Natural killer cell (primary cell): ENCODE data around the gene GLI3. TPM values are rescaled to one million over a fixed set of nuclear protein-coding genes. Genes with fewer than 3 reads are reported as not detected.

Source experiments
- ATAC-seq, 3 donors: fragments of 150-1000 bp in 2 of 3; fragments of 200-7000 bp in 1 of 3; cut with Tn5 transposase; 1 replicate in 1 of 3; 2 replicates in 2 of 3; pipeline ENCODE4 v1.10.0; 2021; ENCODE audit warnings: mild to moderate bottlenecking in 2 of 3, moderate library complexity in 2 of 3
- DNase-seq, 2 donors: peaks; one replicate each; pipeline versions ENCODE4 v3.0.0 to v3.0.0-alpha.2; 2013 to 2021; ENCODE audit warnings: mixed read lengths in 1 of 2
- H3K27ac ChIP-seq: one replicate; pipeline ENCODE4 v1.5.1; 2013; ENCODE audit warnings: mild to moderate bottlenecking, low read length
- H3K27me3 ChIP-seq: one replicate; pipeline ENCODE4 v1.6.1; 2013; ENCODE audit warnings: low read length; ENCODE audit not compliant: control insufficient read depth, insufficient read depth
- H3K36me3 ChIP-seq: one replicate; pipeline ENCODE4 v1.6.1; 2013; ENCODE audit warnings: low read length; ENCODE audit not compliant: control insufficient read depth, insufficient read depth
- H3K4me1 ChIP-seq: one replicate; pipeline ENCODE4 v1.6.1; 2013; ENCODE audit warnings: low read length; ENCODE audit not compliant: control insufficient read depth, insufficient read depth
- H3K4me3 ChIP-seq: one replicate; pipeline ENCODE4 v1.5.1; 2013; ENCODE audit warnings: low read length
- H3K9me3 ChIP-seq: one replicate; pipeline ENCODE4 v1.6.1; 2013; ENCODE audit warnings: low read length; ENCODE audit not compliant: control insufficient read depth, insufficient read depth
- H3K27ac Mint-ChIP-seq, 2 donors: one replicate each; pipeline ENCODE4 v1.8.0; 2022; ENCODE audit warnings: mild to moderate bottlenecking in 2 of 2, mixed read lengths in 2 of 2, moderate library complexity in 1 of 2
- H3K27me3 Mint-ChIP-seq, 2 donors: one replicate each; pipeline ENCODE4 v1.8.0; 2022; ENCODE audit warnings: low read depth in 2 of 2, mixed read lengths in 2 of 2
- H3K36me3 Mint-ChIP-seq: one replicate; pipeline ENCODE4 v1.8.0; 2022; ENCODE audit warnings: mixed read lengths
- H3K4me1 Mint-ChIP-seq, 2 donors: one replicate each; pipeline ENCODE4 v1.8.0; 2022; ENCODE audit warnings: mixed read lengths in 2 of 2
- H3K4me3 Mint-ChIP-seq: one replicate; pipeline ENCODE4 v1.8.0; 2022; ENCODE audit warnings: mild to moderate bottlenecking, moderate library complexity, mixed read lengths
- H3K9me3 Mint-ChIP-seq, 2 donors: one replicate each; pipeline ENCODE4 v1.8.0; 2022; ENCODE audit warnings: mixed read lengths in 2 of 2
- WGBS: methylation state at CpG from one replicate; pipeline ENCODE4 v1.1.7; 2013; ENCODE audit warnings: missing lambda C conversion rate; ENCODE audit not compliant: insufficient coverage; 5-methylcytosine and 5-hydroxymethylcytosine counted together
- intact Hi-C: fragments of 100-400 bp; cut with micrococcal nuclease; formaldehyde crosslinking; loops from one replicate; pipeline ENCODE4 v1.14.2; 2022
- total RNA-seq, 4 donors: library from RNA; stranded (reverse); fragments of 120-200 nt in 1 of 4; gene quantifications; one replicate each; pipeline versions ENCODE4 v1.2.3 to v1.2.4, GENCODE V29; 2013 to 2022
- TF ChIP-seq, protein P1 (sequence below): fragments of 200-600 bp; IDR thresholded peaks from one replicate; pipeline ENCODE4 v1.8.0; 2022; ENCODE audit warnings: antibody characterized with exemption

Gene GLI3
- total RNA-seq, 3 donors from 2014 or later (not counting 1 experiment from before 2014, with no cell fraction given): 2.9 to 4.7 (median 3.1) TPM

DNA sequence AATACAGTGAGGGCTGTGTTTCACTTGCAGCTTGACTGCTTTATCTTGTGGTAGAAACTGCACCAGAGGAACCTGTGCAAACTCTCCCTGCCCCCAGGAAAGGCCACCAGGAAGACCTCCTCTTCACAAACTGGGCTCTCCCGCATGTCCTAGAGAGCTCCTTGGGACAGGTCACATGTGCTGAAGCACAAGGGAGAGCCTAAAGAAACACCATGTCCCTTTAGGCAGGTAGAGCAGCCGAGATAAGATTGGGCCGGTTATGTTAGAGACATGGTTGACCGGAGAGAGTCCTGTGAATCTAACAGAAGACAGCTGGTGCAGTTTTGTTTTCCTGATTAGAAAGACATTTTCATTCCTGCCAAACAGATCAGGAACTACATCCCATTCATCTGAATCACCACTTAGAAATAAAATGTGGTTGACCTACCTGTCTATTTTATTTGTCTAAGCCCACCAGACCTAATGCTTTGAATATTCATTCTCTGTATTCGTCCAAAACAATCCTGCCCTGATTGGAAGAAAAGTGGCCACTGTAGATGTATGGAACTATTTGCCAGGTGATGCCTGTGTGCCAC, 224.1 kb downstream of the GLI3 start:
- H3K4me1 ChIP-seq: no peaks in the 10 kb centered on the region
- H3K4me3 Mint-ChIP-seq: no peak overlapping the region
- intact Hi-C loops: loop anchor here (5.0 kb wide), 1 partner anchor 154 kb away; no protein-coding TSS in a partner anchor
- DNase-seq (no peak), ATAC-seq (no peak)
- H3K27ac Mint-ChIP-seq: no peak overlapping the region
- TF ChIP-seq, protein P1, sequence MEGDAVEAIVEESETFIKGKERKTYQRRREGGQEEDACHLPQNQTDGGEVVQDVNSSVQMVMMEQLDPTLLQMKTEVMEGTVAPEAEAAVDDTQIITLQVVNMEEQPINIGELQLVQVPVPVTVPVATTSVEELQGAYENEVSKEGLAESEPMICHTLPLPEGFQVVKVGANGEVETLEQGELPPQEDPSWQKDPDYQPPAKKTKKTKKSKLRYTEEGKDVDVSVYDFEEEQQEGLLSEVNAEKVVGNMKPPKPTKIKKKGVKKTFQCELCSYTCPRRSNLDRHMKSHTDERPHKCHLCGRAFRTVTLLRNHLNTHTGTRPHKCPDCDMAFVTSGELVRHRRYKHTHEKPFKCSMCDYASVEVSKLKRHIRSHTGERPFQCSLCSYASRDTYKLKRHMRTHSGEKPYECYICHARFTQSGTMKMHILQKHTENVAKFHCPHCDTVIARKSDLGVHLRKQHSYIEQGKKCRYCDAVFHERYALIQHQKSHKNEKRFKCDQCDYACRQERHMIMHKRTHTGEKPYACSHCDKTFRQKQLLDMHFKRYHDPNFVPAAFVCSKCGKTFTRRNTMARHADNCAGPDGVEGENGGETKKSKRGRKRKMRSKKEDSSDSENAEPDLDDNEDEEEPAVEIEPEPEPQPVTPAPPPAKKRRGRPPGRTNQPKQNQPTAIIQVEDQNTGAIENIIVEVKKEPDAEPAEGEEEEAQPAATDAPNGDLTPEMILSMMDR: no peak
- peaks cover 4% of the 10 kb centered on the region for H3K9me3 ChIP-seq
- H3K27me3 Mint-ChIP-seq: peaks cover 0 to 2% of the 10 kb centered on the region in 2 donors
- H3K9me3 Mint-ChIP-seq: peaks cover 3 to 5% of the 10 kb centered on the region in 2 donors
- H3K4me1 Mint-ChIP-seq: peaks cover 5 to 7% of the 10 kb centered on the region in 2 donors
- no peak overlapping the region for H3K4me3 ChIP-seq
- no peak overlapping the region for H3K27ac ChIP-seq
- 92% methylated on average over 4 of the region's 5 CpGs for WGBS
- no peaks in the 10 kb centered on the region for H3K27me3 ChIP-seq
- no peaks in the 10 kb centered on the region for H3K36me3 ChIP-seq
- peaks cover 5% of the 10 kb centered on the region for H3K36me3 Mint-ChIP-seq

DNA sequence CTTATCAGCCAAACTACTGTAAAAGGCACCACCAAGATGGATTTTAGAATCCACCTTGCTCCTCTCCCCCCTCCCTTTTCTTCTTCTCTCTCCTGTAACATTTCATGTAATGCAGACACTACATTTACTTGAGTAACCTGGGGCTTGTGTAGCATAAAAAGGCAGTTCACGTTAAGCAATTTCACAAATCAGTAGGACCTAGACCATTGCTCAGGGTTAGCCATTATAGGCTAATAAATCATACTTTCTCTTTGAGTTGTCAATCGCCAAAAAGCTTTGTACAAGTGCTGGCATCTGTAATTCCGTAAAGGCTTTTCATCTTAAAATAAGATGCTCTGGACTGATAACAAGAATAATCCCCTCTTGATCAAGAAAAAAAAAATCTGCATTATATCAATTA, 224.7 kb downstream of the GLI3 start:
- DNase-seq (no peak), ATAC-seq (no peak)
- TF ChIP-seq, protein P1: no peak
- peaks cover 0 to 2% of the 10 kb centered on the region in 2 donors for H3K4me1 Mint-ChIP-seq
- no peak overlapping the region for H3K4me3 Mint-ChIP-seq
- Histone ChIP-seq H3K36me3 (no peaks in the 10 kb centered on the region), H3K4me3 (no peak overlapping the region), H3K27me3 (no peaks in the 10 kb centered on the region), H3K27ac (no peak overlapping the region), H3K4me1 (no peaks in the 10 kb centered on the region), H3K9me3 (peaks cover 4% of the 10 kb centered on the region)
- no peak overlapping the region for H3K27ac Mint-ChIP-seq
- H3K27me3 Mint-ChIP-seq: peaks cover 0 to 2% of the 10 kb centered on the region in 2 donors
- peaks cover 3 to 5% of the 10 kb centered on the region in 2 donors for H3K9me3 Mint-ChIP-seq
- intact Hi-C loops: loop anchor here (5.0 kb wide), 1 partner anchor 155 kb away; no protein-coding TSS in a partner anchor
- WGBS: 87% methylated on average over 3 of the region's 3 CpGs
- H3K36me3 Mint-ChIP-seq: peaks cover 5% of the 10 kb centered on the region

DNA sequence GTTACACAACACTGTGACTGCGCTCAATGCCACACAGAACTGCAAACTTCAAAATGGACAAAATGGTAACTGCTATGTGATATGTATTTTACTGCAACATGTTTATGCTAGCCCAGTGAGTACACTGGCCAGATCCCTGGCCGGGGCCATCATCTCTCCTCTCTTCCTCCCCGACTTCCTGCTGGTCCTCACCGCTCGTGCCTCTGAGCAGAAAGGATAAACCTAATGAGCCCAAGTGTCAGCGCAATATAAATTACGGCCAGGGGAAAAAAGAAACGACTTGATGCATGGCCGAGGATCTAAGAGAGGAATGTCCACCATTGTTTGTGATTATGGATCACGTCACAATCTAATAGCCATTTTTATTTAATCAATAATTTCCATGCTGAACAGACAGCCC, 225.2 kb downstream of the GLI3 start:
- Histone ChIP-seq H3K4me3 (no peak overlapping the region), H3K27ac (no peak overlapping the region), H3K27me3 (no peaks in the 10 kb centered on the region), H3K36me3 (no peaks in the 10 kb centered on the region), H3K9me3 (peaks cover 4% of the 10 kb centered on the region), H3K4me1 (no peaks in the 10 kb centered on the region)
- no peaks in the 10 kb centered on the region for H3K4me1 Mint-ChIP-seq
- intact Hi-C loops: loop anchor here (5.0 kb wide), 1 partner anchor 155 kb away; no protein-coding TSS in a partner anchor
- 76% methylated on average over 10 of the region's 10 CpGs for WGBS
- no peak overlapping the region for H3K4me3 Mint-ChIP-seq
- peaks cover 5% of the 10 kb centered on the region for H3K36me3 Mint-ChIP-seq
- DNase-seq: no peak
- no peak overlapping the region for H3K27ac Mint-ChIP-seq
- ATAC-seq: no peak
- peaks cover 0 to 2% of the 10 kb centered on the region in 2 donors for H3K27me3 Mint-ChIP-seq
- H3K9me3 Mint-ChIP-seq: peaks cover 3 to 5% of the 10 kb centered on the region in 2 donors
- TF ChIP-seq, protein P1: no peak

DNA sequence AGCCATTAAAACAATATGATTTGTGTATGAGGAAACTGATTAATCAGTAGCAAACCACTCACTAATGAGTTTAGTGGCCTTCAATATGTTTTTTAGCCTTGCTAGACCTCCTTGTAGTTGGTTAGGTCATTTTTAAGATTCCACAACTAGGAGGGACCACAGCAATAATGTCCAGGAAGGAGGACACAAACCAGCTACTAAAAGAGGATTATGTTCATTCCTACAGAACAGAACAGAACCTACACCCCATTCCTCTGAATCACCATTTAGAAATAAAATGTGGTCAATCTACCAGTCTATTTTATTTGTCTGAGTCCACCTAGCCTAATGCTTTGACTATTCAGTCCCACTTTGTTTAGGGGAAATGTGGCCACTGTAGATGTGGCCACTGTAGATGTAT, 226.3 kb downstream of the GLI3 start:
- TF ChIP-seq, protein P1: no peak
- H3K27ac ChIP-seq: no peak overlapping the region
- ATAC-seq: no peak
- H3K36me3 ChIP-seq: no peaks in the 10 kb centered on the region
- Mint-ChIP-seq H3K27ac (no peak overlapping the region), H3K9me3 (peaks cover 3 to 5% of the 10 kb centered on the region in 2 donors), H3K27me3 (peaks cover 0 to 2% of the 10 kb centered on the region in 2 donors), H3K4me1 (no peaks in the 10 kb centered on the region), H3K4me3 (no peak overlapping the region), H3K36me3 (peaks cover 5% of the 10 kb centered on the region)
- H3K4me1 ChIP-seq: no peaks in the 10 kb centered on the region
- no peaks in the 10 kb centered on the region for H3K27me3 ChIP-seq
- DNase-seq: no peak
- intact Hi-C loops: loop anchor here (5.0 kb wide), 1 partner anchor 157 kb away; no protein-coding TSS in a partner anchor
- peaks cover 4% of the 10 kb centered on the region for H3K9me3 ChIP-seq
- H3K4me3 ChIP-seq: no peak overlapping the region
